Smooth muscle cell of the brain vasculature (primary cell): ENCODE results near the gene EPB41L4B.

Experiments
- DNase-seq: peaks from one replicate; pipeline ENCODE4 v3.0.0-alpha.2; 2012; ENCODE audit warnings: low read depth, low spot score

EPB41L4B gene

GRCh38 chr9:109199676-109200075, 121.2 kb downstream of the EPB41L4B start:
- DNase-seq: no peak

DNA sequence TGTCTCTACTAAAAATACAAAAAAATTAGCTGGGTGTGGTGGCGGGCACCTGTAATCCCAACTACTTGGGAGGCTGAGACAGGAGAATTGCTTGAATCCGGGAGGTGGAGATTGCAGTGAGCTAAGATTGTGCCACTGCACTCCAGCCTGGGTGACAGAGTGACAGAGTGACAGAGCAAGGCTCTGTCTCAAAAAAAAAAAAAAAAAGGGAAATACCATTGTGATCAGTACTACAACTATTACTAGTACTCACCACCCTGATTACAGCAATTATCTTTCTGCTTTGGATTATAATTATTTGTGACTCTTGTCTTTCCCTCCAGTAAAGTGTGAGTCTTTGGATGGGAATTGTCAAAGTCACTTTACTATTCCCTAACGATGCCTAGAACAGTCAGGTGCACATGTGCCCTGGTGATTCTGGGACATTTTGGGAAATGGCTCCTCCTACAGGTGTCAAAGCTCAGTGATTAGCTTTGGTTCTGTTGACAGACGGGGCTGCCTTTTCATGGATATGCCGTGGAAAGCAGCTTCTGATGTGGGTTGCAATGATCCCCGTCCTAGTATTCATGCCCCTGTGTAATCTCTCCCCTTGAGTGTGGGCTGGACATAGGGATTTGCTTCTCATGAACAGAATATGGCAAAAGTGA, 122.0 kb downstream of the EPB41L4B start:
- no peak for DNase-seq

- DNase-seq: no peak
Observed at GRCh38 chr9:109193974-109194556, 126.8 kb downstream of the EPB41L4B start.

- no peak for DNase-seq
Observed at GRCh38 chr9:109192732-109193361, 128.0 kb downstream of the EPB41L4B start.

DNA sequence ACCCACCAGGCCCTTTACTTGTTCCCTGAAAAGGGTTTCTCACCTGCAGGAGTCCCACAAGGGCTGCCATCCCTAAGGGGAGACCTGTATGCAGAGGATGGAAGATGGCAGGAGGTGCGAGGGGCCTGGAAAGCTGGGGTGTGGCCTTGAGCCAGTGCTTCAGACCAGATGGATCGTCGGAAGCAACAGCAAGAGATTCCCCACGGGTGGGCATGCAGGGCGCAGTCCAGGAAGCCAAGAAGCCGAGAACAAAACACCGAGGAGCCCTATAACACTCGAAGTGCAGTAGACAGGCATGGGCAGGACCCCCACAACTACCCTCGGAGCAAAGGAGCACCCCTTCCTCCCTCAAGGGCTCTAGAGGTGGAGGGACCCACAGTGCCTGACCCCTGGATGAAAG, 129.1 kb downstream of the EPB41L4B start:
- no peak for DNase-seq

GRCh38 chr9:109190151-109190550, 130.7 kb downstream of the EPB41L4B start:
- no peak for DNase-seq

DNA sequence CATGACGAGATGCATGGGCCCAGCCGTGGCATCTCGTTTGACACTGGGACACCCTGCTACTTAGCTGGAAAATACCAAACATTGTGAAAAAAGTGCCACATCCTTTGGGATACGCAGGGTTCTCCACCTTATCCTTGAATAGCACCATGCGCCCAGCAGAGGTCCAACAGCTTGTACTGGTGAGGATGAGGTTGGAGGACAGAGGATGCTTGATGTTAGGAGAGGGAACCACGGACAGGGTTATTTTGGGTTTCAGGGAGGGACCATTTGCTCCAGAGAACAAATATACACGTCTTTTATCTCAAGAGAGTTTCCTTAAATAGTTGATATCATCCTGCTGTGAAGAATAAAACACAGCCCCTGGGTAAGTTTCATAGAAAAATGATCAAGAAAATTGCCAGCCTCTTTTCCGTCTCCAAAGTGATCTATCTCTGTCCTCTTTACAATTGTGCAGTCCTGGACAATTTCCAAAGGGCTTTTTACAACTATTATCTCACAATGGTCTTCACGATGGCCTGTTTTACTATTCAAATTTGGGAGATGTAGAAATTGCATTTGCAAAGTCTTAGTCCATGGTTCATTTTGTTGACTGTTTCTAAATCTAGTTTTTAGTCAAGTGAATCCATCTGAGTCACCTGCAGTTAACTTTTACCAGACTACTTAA, 133.9 kb downstream of the EPB41L4B start:
- no peak for DNase-seq

DNA sequence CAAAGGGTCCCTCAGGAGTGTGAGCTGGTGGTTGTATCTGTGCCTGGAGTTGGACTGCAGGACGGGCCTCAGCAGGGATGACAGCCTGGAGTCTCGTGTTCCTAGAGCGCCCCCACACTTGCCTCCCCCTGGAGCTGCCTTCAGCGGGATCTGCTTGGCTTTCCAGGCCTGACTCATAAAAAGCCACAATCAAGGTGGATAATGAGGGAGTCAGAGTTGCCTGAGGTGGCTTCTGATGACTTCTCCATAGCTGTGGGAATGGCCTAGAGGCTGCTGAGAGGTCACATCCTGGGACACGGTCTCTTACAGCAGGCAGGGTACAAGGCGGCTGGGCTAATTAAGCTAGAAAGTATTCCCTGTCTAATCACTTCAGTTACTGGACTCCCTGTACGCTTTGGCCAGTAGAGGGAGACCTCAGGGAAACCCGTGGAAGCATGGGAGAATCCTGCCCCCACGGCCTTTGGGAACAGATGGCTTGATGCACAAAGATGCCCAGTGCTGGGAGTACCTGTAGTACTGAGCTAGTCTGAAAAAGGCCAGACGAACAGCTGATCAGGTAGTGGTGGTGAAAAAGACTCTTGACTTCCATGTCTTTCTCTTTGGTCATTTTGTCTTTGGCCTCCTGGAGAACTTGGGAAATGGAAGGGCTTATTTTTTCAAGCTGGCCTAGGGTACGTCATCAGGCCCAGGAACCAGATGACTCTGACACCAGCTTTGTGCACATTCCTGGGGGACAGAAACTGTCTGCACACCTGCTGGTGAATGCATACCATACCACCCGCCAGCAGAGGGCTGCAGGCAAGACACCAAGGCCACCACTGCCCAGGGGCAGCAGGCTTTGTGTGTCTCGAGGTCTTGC, 137.7 kb downstream of the EPB41L4B start:
- DNase-seq: no peak

GRCh38 chr9:109182550-109182939, 138.3 kb downstream of the EPB41L4B start:
- DNase-seq: no peak

GRCh38 chr9:109181284-109181683, 139.6 kb downstream of the EPB41L4B start:
- DNase-seq: no peak

- peak; percentile 55 for DNase-seq
Observed at GRCh38 chr9:109179801-109180523, 140.9 kb downstream of the EPB41L4B start.

GRCh38 chr9:109176963-109177362, 143.9 kb downstream of the EPB41L4B start:
- DNase-seq: no peak

DNA sequence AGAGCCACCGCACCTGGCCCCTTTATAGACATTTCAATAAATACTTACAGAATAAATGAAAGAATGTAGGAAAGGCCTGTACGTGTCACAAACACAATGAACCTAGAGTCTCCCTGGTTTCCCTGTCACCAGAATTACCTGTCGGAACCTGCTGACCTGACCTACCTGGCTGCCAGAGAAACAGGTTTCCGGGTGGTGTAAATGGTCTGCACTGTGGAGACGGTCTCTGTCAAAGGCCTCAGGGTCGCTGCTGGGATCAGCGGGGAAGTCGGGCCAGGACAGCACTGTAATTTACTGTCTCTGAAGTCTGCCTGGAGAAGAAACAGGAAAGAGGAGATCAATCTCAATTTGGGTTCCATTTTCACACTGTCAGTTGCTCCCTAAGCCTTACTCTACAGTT, 144.5 kb downstream of the EPB41L4B start:
- DNase-seq: no peak

DNA sequence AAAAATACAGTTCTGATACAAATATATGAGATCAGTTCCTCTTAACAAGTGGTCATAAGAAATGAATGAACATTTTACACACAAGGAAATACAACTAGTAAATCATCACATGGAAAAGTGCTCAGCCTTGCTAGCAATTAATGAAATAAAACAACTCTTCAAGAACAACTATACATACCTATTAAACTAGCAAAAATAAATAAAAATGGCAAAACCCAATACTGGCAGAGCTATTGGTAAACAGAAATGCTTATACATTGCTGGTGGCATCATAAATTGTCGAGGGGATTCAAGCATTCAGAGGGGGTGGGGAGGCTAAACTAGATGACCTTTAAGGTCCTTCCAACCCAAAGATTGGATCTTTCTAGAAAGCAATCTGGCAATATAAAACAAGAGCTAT, 147.9 kb downstream of the EPB41L4B start:
- DNase-seq: no peak

- no peak for DNase-seq
Observed at GRCh38 chr9:109171926-109172325, 148.9 kb downstream of the EPB41L4B start.

DNA sequence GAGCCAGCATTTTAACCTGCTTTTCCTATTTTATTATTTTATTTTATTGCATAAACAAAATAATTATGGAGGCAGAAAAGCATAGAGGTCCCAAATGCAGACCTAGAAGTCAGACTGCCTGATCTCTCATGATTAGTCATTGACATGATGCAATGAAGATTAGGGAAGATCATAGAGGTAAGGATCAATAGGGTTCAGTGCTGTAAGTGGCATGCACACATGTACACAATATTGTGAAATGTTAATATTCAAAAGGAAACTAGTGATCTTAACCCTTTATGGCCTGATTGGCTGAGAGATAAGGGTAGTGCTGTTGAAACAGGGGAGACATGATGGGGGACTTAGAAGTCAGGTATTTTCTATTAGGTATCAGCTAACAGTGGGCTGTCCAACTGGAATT, 152.7 kb downstream of the EPB41L4B start:
- DNase-seq: no peak

- DNase-seq: no peak
Observed at GRCh38 chr9:109167716-109168115, 153.1 kb downstream of the EPB41L4B start.

DNA sequence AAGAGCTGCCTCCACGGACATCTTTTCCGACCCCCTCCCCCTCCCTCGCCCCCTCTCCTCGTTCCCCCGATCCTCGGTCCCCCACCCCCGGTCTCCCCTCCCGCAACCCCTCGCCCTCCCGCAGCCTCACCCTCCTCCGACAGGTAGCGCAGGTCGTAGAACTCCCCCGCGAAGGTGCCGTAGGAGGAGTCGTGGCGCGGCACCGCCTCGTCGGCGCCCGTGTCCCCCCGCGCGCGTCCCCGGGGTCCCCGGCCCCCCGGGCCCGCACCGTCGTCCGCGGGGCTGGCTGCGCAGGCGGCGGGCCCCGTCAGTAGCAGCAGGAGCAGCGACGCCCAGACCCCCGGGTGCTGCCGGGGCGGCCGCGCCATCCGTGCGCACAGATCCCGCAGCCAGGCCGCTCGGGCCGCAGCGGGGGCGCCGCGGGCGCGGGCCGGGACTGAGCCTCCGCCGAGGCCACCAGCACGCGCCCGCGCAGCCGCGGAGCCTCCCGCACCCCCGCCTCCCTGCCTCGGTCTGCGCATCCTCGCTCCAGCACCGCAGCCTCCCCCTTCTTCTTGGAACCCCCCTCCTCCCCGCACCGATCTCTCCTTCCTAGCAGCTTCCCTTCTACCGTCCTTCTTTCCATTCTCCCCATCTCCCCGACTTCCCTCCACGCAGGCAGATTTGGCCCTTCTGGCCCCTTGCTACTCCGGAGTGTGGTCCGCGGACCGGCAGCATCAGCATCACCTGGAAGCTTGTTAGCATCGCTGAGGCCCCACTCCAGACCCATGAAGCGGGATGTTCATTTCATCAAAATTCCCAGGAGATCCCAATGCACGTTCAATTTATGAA, 153.9 kb downstream of the EPB41L4B start, which contains the start of gene FRRS1L:
Gene FRRS1L, minus strand, starts transcription at position 479 of the 831 bp plus-strand sequence. Its CDS starts 111 bp downstream, at position 368.
- no peak for DNase-seq

GRCh38 chr9:109166171-109166770, 154.6 kb downstream of the EPB41L4B start:
- no peak for DNase-seq

GRCh38 chr9:109164042-109164441, 156.8 kb downstream of the EPB41L4B start:
- DNase-seq: no peak
